Measurements from ENCODE around the gene GLIS2. TPM values are rescaled to one million over a fixed set of nuclear protein-coding genes. Genes with fewer than 3 reads are reported as not detected.

The GLIS2 gene
- total RNA-seq, 2 donors from 2014 or later: 1.3 to 1.7 TPM

DNA sequence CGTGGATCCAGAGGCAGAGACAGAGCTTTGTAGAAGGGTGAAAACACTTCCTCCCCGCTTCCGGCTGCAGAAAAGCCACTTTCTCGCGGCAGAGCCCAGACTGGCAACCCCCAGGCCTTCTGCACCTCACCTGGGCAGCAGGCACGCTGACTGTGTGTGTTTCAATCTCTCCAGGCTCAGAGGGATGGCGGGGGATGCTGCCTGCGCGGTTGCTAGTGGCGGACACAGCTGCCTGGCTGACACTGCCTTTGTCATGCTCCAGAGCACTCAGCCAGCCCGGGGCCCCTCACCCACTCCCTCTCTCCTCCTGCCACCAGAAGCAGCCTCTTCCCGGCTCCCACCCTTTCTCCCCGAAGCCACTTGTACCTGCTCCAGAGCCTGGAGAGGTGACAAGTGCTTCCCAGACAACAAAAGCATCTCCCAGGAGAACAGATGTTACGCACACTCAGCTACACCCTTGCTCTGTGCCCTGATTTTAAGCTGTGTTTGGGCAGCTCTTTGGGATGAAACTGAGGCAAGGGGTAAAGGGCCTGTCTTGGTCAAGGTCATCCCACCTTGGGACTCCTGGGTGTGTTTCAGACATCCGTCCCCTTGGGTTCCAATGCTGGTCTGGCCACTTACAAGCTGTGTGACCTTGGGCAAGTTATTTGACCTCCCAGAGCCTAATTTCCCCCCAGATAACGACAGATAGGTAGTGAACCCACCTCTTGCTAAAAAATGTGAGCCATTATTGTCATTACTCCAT, 9.2 kb upstream of the GLIS2 start:
- peak; percentile 36 to 42 for DNase-seq
- H3K27ac Mint-ChIP-seq: peak overlapping the region; percentile 96
- ATAC-seq (replicated peaks in 1 of 2): no peak
- H3K27me3 Mint-ChIP-seq (ENCODE audit: low read depth): no peaks in the 10 kb centered on the region
- H3K36me3 Mint-ChIP-seq (ENCODE audit: insufficient read depth in 2 of 2): peaks cover 4 to 5% of the 10 kb centered on the region in 2 donors
- H3K9me3 Mint-ChIP-seq: peaks cover 3 to 4% of the 10 kb centered on the region in 2 donors
- H3K4me3 Mint-ChIP-seq: peak overlapping the region; percentile 93 to 98
- peaks cover 40% of the 10 kb centered on the region for H3K4me1 Mint-ChIP-seq (ENCODE audit: low read depth)

DNA sequence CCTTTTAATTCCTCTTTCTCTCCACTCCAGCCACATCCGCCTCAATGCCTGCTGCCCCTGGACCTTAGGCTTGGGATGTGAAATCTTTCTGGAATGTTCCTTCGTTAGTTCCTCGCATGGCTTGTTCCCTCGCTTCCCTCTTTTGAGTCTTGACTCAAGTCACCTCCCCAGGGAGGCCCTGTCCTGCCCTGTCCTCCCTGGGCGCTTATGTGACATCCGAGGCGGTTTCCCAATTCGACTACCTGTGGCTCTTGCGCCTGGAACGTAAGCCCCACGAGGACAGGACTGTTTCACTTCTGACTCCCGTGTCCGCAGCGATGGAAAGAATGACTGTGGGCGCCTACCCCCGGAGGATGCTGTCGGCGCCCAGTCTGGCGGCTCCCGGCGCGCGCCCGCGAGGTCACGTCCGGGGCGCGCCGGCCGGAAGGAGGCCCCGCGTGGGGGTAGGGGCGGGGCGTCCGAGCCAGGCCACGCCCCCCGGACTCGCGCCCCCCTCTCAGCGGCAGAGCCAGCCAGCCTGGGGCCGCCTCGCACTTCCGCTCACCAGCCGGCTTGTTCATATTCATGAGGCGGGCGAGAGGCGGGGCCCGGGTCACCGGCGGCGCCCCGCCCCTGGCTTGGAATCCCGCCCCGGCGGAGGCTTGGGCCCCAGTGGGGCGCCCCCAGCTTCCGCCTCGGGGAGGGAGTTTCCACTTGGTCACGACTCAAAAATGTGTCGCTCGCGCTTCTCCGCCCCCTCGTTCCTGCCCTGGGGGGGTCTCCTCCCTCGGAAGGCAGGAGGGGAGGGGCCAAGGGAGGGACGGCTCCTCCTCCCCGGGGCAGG, 8.4 kb upstream of the GLIS2 start:
- Mint-ChIP-seq H3K4me1 (ENCODE audit: low read depth) (peaks cover 40% of the 10 kb centered on the region), H3K4me3 (peak overlapping the region; percentile 93 to 98), H3K9me3 (peaks cover 3 to 4% of the 10 kb centered on the region in 2 donors), H3K27ac (peak overlapping the region; percentile 96), H3K36me3 (ENCODE audit: insufficient read depth in 2 of 2) (peaks cover 4 to 5% of the 10 kb centered on the region in 2 donors), H3K27me3 (ENCODE audit: low read depth) (no peaks in the 10 kb centered on the region)
- DNase-seq: peak; percentile 98 to 99
- ATAC-seq (replicated peaks in 1 of 2): peak; percentile 93 to 94

DNA sequence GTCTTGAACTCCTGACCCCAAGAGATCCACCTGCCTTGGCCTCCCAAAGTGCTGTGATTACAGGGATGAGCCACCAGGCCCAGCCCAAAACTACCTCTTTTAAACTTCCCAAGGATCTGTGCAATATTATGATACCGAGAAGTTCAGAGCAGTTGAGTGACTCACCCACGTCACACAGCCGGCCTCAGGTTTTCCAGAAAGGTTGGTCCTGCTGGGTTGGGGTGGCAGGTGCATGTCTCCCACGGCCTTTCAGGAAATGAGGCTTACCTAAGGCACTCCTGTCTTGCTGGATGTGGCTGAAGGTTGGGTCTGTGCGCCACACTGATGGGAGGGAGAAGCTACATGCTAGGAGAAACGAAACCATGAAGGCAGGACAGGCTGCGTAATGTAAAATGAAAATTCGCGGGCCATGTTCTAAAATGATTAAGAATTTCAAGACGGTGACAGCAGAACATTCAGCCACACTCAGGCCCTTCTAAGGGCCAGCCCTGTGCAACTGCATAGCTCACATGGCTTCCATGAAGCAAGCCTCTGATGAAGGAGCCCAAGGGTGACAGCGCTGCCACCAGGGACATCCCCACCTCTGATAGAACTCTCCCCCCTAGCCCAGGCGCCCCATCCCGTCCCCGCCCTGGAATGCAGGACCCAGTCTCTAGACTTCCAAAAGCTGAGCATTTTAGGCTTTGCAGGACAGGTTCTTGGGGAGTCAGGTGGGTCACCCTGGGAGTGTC, 6.6 kb upstream of the GLIS2 start:
- peak overlapping the region; percentile 28 for H3K27ac Mint-ChIP-seq
- peak overlapping the region; percentile 43 to 85 for H3K4me3 Mint-ChIP-seq
- ATAC-seq (replicated peaks in 1 of 2) (no peak), DNase-seq (no peak)
- H3K4me1 Mint-ChIP-seq (ENCODE audit: low read depth): peaks cover 45% of the 10 kb centered on the region
- peaks cover 10% of the 10 kb centered on the region for H3K27me3 Mint-ChIP-seq (ENCODE audit: low read depth)
- H3K9me3 Mint-ChIP-seq: peaks cover 3 to 4% of the 10 kb centered on the region in 2 donors
- peaks cover 4 to 5% of the 10 kb centered on the region in 2 donors for H3K36me3 Mint-ChIP-seq (ENCODE audit: insufficient read depth in 2 of 2)

DNA sequence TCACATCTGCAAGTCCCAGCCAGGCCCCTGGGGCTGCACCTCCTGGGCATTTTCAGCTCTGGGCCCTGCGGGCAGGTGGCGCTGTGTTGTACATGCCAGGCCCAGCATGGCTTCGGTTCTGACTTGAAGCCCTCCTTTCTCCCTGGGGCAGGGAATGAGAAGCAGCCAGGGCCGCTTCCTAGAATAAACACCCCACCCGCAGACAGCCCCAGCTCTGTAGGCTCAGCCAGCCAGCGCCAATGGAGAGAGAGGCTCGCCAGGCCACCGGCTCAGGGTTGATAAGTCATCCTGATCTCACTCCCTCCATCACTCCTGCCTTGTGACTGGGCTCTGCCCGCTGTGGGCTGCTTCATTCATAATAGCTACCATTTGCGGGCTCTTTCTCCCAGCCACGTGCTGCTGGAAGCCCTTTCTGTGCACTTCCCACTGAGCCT, 6.0 kb upstream of the GLIS2 start:
- no peak for ATAC-seq (replicated peaks in 1 of 2)
- H3K4me3 Mint-ChIP-seq: no peak overlapping the region
- no peak overlapping the region for H3K27ac Mint-ChIP-seq

DNA sequence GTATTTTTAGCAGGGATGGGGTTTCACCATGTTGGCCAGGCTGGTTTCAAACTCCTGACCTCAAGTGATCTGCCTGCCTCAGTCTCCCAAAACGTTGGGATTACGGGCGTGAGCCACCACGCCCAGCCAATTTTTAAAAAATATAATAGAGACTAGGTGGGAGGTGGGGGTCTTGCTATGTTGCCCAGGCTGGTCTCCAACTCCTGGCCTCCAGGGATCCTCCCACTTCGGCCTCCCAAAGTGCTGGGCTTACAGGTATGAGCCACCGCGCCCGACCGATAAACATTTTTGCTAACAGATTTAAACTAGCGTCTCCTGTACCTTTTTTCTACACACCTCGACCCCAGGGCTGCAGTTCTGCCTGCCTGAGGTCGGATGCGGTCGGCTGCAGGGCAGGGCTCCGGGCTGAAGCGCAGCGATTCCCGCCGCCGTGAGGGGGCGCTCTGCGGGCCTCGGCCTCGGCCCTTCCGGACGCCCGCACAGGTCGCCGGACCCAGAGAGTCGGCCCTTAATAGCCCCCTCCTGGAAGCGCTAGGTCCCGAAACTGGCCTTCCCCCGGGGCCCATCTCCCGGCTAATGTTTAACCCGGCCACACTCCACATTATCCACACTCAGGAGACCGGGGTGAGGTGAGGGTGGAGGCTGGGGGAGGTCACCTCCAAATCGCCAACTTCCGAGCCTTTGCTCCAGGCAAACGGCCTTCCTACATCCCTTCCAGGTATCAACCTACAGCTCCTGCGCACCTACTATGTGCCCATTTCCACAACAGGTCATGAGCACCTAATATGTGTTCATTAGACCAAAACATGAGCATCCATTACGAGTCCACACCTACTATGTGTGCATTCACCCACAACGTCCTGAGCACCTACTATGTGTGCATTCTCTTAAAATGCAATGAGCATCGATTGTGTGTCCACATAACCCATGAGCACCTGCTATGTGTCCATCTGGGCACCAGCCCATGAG, 2.0 kb upstream of the GLIS2 start:
- DNase-seq (peak; percentile 34 to 55), ATAC-seq (replicated peaks in 1 of 2) (no peak)
- Mint-ChIP-seq H3K4me3 (peak overlapping the region; percentile 94 to 95), H3K4me1 (ENCODE audit: low read depth) (peaks cover 27% of the 10 kb centered on the region), H3K9me3 (no peaks in the 10 kb centered on the region), H3K27ac (peak overlapping the region; percentile 61), H3K27me3 (ENCODE audit: low read depth) (peaks cover 19% of the 10 kb centered on the region), H3K36me3 (ENCODE audit: insufficient read depth in 2 of 2) (peaks cover 0 to 4% of the 10 kb centered on the region in 2 donors)

More for the DNA sequence above, 6.0 kb upstream of the GLIS2 start:
- Mint-ChIP-seq H3K27me3 (ENCODE audit: low read depth) (peaks cover 16% of the 10 kb centered on the region), H3K9me3 (peaks cover 3 to 4% of the 10 kb centered on the region in 2 donors), H3K36me3 (ENCODE audit: insufficient read depth in 2 of 2) (peaks cover 4 to 9% of the 10 kb centered on the region in 2 donors), H3K4me1 (ENCODE audit: low read depth) (peaks cover 51% of the 10 kb centered on the region)
- peak; percentile 63 to 72 for DNase-seq

DNA sequence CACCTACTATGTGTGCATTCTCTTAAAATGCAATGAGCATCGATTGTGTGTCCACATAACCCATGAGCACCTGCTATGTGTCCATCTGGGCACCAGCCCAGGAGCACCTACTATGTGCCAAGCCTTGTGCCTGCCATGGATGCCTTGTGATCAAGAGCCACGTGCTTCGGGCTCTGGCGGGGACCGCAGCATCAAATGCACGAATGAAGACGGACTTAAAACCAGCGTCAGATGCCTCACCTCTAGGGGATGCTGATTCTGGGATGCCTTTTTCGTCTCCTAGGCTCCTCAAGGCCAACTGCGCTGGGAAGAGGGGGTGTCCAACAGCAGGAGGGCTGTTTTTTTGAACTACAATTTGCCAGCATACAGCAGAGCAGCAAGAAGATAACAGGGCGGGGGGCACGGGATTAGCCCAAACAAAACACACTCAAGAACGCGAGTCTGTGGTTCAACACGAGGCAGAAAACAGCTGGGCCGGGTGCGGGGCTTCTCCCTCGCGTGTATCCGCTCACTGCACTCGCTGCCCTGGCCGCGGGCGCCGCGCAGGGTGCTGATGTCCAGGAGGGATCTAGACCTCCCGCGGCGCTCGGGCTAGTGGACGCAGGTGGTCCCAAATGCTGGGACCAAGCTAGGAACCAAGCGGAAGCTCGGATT, 1.2 kb upstream of the GLIS2 start:
- Mint-ChIP-seq H3K4me1 (ENCODE audit: low read depth) (peaks cover 28% of the 10 kb centered on the region), H3K4me3 (peak overlapping the region; percentile 94 to 95), H3K27me3 (ENCODE audit: low read depth) (peaks cover 19% of the 10 kb centered on the region), H3K27ac (peak overlapping the region; percentile 70), H3K36me3 (ENCODE audit: insufficient read depth in 2 of 2) (peaks cover 0 to 4% of the 10 kb centered on the region in 2 donors), H3K9me3 (no peaks in the 10 kb centered on the region)
- ATAC-seq (replicated peaks in 1 of 2) (peak in 1 of 2 donors; percentile 10), DNase-seq (peak; percentile 26 to 34)

DNA sequence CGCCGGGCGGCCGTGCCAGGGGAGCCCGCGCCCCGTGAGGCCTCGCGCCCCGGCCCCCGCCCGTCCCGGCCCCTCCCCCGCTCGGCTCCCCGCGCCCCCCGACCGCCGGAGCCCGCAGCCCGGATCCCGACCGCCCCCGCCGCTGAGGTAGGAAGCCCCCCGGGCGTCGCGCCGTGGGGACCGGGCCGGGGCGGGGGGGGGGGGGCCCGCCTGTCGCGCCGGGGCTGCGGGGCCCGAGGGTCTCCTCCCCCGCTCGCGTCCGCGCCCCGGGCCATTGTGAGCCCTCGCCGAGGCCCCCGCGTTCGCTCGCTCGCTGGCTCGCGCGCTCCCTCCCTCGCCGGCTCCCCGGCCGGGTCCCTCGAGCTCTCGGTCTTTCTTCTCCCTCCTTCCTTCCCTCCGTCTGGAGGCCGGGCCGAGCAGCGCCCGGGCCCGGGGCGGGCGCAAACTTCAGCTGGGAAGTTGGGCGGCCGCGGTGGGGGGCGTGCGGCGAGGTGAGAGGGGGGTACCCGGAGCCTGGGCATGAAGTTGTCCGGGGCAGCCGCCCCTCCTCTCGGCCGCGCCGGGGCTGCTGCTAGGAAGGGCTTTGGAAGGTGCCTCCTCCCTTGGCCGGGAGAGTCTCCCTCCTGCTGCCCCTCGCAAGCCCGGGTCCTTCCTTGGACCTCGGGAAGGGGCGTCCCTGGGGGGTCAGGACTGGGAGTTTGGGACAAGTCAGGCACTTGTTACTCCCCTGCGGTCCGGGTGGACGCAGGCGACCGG, 419 bp downstream of the GLIS2 start:
- ATAC-seq (replicated peaks in 1 of 2) (peak in 1 of 2 donors; percentile 22), DNase-seq (peak in 1 of 2 donors; percentile 28)

DNA sequence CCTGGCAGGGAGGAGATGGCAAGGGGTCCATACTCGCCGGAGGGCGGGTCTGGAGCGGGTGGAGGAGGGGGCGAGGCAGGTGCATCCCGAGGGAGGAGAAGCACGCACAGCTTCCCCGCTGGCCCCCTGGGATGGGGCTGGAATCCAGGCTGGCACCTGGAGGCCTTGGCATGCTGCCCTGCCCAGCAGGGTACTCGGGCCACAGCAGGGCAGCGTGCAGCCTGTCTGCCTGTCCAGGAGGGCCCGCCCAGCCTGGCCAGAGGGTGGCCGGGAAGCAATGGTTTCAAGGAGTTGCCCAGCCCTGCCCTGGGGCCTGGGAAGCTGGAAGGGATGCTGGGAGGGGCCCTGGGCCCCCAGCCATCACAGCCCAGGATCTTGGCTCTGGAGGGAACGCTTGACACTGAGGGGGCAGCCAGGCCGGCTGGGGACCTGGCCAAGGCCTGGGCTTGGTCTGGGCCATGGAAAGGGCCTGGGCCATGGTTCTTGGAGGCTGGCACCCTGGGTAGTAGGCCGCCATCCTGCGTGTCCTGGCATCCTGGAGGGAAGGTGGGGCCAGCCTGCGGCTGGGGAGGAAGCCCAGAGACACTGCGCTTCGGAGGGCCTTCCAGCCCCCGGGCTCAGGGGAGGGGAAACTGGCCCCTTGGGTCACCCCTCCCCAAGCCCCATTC, 1.1 kb downstream of the GLIS2 start:
- Mint-ChIP-seq H3K4me1 (ENCODE audit: low read depth) (peaks cover 24% of the 10 kb centered on the region), H3K4me3 (peak overlapping the region in 1 of 2 donors; percentile 65), H3K27ac (no peak overlapping the region), H3K36me3 (ENCODE audit: insufficient read depth in 2 of 2) (peaks cover 0 to 4% of the 10 kb centered on the region in 2 donors), H3K27me3 (ENCODE audit: low read depth) (peaks cover 19% of the 10 kb centered on the region), H3K9me3 (no peaks in the 10 kb centered on the region)
- no peak for ATAC-seq (replicated peaks in 1 of 2)
- DNase-seq: no peak

More for the DNA sequence above, 419 bp downstream of the GLIS2 start:
- Mint-ChIP-seq H3K36me3 (ENCODE audit: insufficient read depth in 2 of 2) (peaks cover 0 to 4% of the 10 kb centered on the region in 2 donors), H3K4me3 (peak overlapping the region; percentile 65 to 70), H3K9me3 (no peaks in the 10 kb centered on the region), H3K4me1 (ENCODE audit: low read depth) (peaks cover 24% of the 10 kb centered on the region), H3K27me3 (ENCODE audit: low read depth) (peaks cover 19% of the 10 kb centered on the region), H3K27ac (no peak overlapping the region)

DNA sequence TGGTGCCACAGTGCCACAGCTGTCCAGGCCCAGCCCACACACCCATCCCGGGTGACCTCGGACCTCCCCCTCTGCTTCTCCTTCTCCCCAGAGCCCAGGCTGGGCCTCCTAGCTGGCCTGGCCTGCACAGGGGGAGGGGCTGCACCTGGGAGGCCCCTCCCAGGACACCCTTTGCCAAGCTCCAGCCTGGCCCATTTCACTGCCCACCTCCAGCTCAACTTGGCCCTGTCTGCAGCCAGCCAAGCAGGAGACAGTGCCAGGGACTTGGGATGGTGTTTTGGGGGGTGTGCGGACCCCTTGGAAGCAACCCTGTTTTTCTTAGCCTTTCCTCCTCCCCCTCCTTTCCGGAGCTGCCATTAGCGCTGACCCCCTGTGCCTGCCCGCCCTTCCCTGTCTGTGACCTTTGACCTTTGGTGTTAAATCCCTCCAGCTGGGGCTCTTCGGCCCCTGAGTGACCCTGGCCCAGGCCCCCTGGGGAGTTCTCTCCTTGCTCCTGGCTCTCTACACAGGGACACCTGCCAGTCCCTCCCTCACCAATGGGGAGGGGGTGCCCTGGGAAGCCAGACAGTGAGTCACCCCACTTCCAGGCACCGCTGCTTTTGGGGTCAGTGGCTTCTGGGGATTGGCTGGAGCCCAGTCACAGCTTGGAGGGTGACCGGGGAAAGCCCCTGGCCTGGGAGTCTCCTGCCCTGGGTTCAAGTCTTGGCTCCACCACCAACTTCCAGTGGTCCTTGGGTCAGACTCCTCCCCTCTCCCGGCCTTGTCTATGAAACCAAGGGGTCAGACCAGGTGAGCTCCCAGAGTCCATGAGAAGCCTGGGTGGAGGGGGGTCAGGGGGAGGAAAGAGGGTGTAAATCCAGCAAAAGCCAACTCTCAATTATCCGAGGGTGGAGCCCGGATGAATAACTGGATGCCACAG, 1.9 kb downstream of the GLIS2 start:
- peaks cover 19% of the 10 kb centered on the region for H3K27me3 Mint-ChIP-seq (ENCODE audit: low read depth)
- H3K4me3 Mint-ChIP-seq: peak overlapping the region in 1 of 2 donors; percentile 60

DNA sequence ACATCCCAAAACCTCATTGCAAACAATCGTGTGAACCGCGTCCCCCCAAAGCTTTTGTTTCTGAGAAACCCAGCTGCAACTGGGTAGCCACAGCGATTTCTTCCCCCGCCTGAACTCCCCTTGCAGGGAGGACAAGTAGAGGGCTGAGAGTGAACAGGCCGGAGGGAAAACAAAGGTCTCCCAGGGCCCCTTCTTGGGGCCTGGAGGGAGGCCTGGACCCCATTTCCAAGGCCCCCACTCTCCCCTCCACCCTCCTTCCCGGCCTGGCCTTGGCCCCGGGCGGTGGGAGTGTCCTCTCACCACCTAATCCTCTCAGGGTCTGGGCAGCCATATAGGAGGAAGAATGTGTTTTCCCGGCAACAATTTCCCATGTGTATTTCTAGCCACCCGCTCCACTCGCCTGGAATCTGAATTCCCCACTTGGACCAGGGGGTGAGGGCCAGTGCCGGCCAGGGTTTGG, 2.6 kb downstream of the GLIS2 start:
- Mint-ChIP-seq H3K4me3 (no peak overlapping the region), H3K9me3 (no peaks in the 10 kb centered on the region), H3K36me3 (ENCODE audit: insufficient read depth in 2 of 2) (peaks cover 0 to 4% of the 10 kb centered on the region in 2 donors), H3K27ac (no peak overlapping the region), H3K4me1 (ENCODE audit: low read depth) (peaks cover 24% of the 10 kb centered on the region), H3K27me3 (ENCODE audit: low read depth) (peaks cover 17% of the 10 kb centered on the region)
- ATAC-seq (replicated peaks in 1 of 2) (no peak), DNase-seq (no peak)

More for the DNA sequence above, 1.9 kb downstream of the GLIS2 start:
- DNase-seq (no peak), ATAC-seq (replicated peaks in 1 of 2) (no peak)
- Mint-ChIP-seq H3K9me3 (no peaks in the 10 kb centered on the region), H3K36me3 (ENCODE audit: insufficient read depth in 2 of 2) (peaks cover 0 to 4% of the 10 kb centered on the region in 2 donors), H3K4me1 (ENCODE audit: low read depth) (peaks cover 24% of the 10 kb centered on the region), H3K27ac (no peak overlapping the region)

Measured in activated T-cell treated with anti-CD3 and anti-CD28 coated beads, Interleukin-2, amount 50 U/mL, for 72 hours (primary cell).